ENCODE data around the gene MGLL. TPM values are rescaled to one million over a fixed set of nuclear protein-coding genes. Genes with fewer than 3 reads are reported as not detected.

MGLL gene
- total and polyA plus RNA-seq, 2 donors (not counting 1 experiment from before 2014, with no cell fraction given): 1.7 to 6.9 TPM

DNA sequence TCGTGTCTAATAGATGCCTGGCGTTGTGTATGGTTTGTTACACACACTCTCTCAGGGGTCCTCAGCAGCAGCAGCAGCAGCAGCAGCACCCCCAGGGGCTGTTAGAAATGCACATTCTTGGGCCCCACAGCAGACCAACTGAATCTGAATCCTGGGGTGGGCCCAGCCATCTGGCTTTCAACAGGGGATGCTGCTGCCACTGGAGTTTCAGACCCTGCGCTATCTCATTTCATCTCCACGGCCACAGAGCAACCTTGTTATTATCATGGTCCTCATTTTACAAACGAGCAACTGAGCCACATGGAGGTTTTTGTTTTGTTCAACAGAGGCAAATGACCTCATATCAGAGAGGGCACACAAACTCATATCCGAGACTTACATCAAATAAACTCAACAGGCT is 47.7 kb downstream of the MGLL start:
- TF ChIP-seq, protein P1, sequence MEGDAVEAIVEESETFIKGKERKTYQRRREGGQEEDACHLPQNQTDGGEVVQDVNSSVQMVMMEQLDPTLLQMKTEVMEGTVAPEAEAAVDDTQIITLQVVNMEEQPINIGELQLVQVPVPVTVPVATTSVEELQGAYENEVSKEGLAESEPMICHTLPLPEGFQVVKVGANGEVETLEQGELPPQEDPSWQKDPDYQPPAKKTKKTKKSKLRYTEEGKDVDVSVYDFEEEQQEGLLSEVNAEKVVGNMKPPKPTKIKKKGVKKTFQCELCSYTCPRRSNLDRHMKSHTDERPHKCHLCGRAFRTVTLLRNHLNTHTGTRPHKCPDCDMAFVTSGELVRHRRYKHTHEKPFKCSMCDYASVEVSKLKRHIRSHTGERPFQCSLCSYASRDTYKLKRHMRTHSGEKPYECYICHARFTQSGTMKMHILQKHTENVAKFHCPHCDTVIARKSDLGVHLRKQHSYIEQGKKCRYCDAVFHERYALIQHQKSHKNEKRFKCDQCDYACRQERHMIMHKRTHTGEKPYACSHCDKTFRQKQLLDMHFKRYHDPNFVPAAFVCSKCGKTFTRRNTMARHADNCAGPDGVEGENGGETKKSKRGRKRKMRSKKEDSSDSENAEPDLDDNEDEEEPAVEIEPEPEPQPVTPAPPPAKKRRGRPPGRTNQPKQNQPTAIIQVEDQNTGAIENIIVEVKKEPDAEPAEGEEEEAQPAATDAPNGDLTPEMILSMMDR (IDR thresholded peaks at IDR 0.05): no peak
- no peak for TF ChIP-seq EZH2 (IDR thresholded peaks at IDR 0.05; ENCODE audit: borderline replicate concordance, insufficient read depth, low read depth, low read length, poor library complexity, severe bottlenecking)
- Histone ChIP-seq H3K36me3 (replicated peaks in 1 of 2; ENCODE audit: control extremely low read depth in 1 of 2, control insufficient read depth in 1 of 2, extremely low read depth in 1 of 2, insufficient read depth in 2 of 2, low read length in 1 of 2) (no peaks in the 10 kb centered on the region), H3K79me2 (ENCODE audit: control insufficient read depth, insufficient read depth, low read length) (no peaks in the 10 kb centered on the region), H3K27ac (ENCODE audit: low read length in 2 of 2) (no peak overlapping the region), H3K27me3 (replicated peaks in 1 of 4; ENCODE audit: control extremely low read depth in 1 of 4, control insufficient read depth in 3 of 4, insufficient read depth in 4 of 4, low read length in 3 of 4) (no peaks in the 10 kb centered on the region), H4K20me1 (ENCODE audit: control insufficient read depth, insufficient read depth, low read length, poor library complexity, severe bottlenecking) (no peaks in the 10 kb centered on the region), H3K4me3 (ENCODE audit: control extremely low read depth in 1 of 5, extremely low read depth in 1 of 5, insufficient read depth in 1 of 5, low read depth in 2 of 5, low read length in 4 of 5) (no peak overlapping the region), H3K4me2 (replicated peaks; ENCODE audit: low read depth, low read length, poor library complexity, severe bottlenecking) (peak overlapping the region; percentile 36), H3K9me3 (ENCODE audit: control extremely low read depth in 1 of 3, control insufficient read depth in 2 of 3, insufficient read depth in 1 of 3, low read length in 2 of 3) (peaks cover 0 to 14% (median 7%) of the 10 kb centered on the region in 3 donors), H3K9ac (ENCODE audit: low read length) (no peak overlapping the region), H2AFZ (ENCODE audit: insufficient read depth, low read depth, low read length, poor library complexity, severe bottlenecking) (no peak overlapping the region), H3K4me1 (ENCODE audit: control insufficient read depth in 2 of 2, insufficient read depth in 2 of 2, low read length in 2 of 2) (peaks cover 13 to 17% of the 10 kb centered on the region in 2 donors)
- no peak for ATAC-seq (ENCODE audit: low read depth)
- ChIA-PET CTCF (no interaction called here), POLR2A (no interaction called here)
- H3K4me1 Mint-ChIP-seq: peaks cover 25% of the 10 kb centered on the region
- no peak overlapping the region for H3K4me3 Mint-ChIP-seq
- H3K27ac Mint-ChIP-seq: no peak overlapping the region
- 95% methylated on average over 3 of the region's 6 CpGs for WGBS (ENCODE audit: insufficient coverage)
- intact Hi-C loops (cut with micrococcal nuclease): no loop called here
- peaks cover 2% of the 10 kb centered on the region for H3K9me3 Mint-ChIP-seq (ENCODE audit: insufficient read depth)
- no peaks in the 10 kb centered on the region for H3K27me3 Mint-ChIP-seq
- no peak for DNase-seq

DNA sequence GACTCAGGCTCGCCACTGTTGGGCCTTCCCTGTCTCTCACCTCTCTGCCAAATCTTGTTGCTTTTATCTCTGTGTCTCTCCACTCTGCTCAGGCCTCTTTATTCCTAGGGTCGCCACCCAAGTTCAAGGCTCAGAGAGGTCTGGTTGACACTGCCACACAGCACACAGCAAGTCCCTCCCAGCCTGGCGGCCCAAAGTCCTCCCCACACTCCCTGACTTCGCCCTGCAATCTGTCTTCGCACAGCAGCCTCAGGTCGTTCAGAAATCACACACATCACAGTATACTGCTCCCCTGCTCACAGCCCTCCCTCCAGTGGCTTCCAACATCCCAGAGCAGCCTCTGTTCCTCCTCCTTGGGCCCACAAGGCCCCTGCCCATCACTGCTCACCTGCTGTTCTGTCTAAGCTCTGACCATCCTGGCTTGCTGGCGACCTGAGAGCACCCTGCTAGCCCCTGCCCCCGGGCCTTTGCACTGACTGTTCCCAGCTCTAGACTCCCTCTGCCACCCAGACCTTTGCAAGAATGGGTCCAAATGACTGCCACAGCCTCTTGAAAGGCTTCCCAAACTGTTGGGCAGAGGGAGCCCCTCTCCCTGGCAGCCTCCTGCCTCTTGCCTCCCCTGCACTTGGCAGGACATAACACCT is 48.4 kb downstream of the MGLL start:
- Mint-ChIP-seq H3K27me3 (no peaks in the 10 kb centered on the region), H3K4me3 (no peak overlapping the region), H3K4me1 (peaks cover 25% of the 10 kb centered on the region), H3K9me3 (ENCODE audit: insufficient read depth) (peaks cover 2% of the 10 kb centered on the region), H3K27ac (peak overlapping the region; percentile 50)
- Histone ChIP-seq H3K36me3 (replicated peaks in 1 of 2; ENCODE audit: control extremely low read depth in 1 of 2, control insufficient read depth in 1 of 2, extremely low read depth in 1 of 2, insufficient read depth in 2 of 2, low read length in 1 of 2) (no peaks in the 10 kb centered on the region), H2AFZ (ENCODE audit: insufficient read depth, low read depth, low read length, poor library complexity, severe bottlenecking) (no peak overlapping the region), H3K4me3 (ENCODE audit: control extremely low read depth in 1 of 5, extremely low read depth in 1 of 5, insufficient read depth in 1 of 5, low read depth in 2 of 5, low read length in 4 of 5) (no peak overlapping the region), H3K4me2 (replicated peaks; ENCODE audit: low read depth, low read length, poor library complexity, severe bottlenecking) (no peak overlapping the region), H3K27me3 (replicated peaks in 1 of 4; ENCODE audit: control extremely low read depth in 1 of 4, control insufficient read depth in 3 of 4, insufficient read depth in 4 of 4, low read length in 3 of 4) (no peaks in the 10 kb centered on the region), H4K20me1 (ENCODE audit: control insufficient read depth, insufficient read depth, low read length, poor library complexity, severe bottlenecking) (no peaks in the 10 kb centered on the region), H3K9me3 (ENCODE audit: control extremely low read depth in 1 of 3, control insufficient read depth in 2 of 3, insufficient read depth in 1 of 3, low read length in 2 of 3) (peaks cover 0 to 16% (median 7%) of the 10 kb centered on the region in 3 donors), H3K4me1 (ENCODE audit: control insufficient read depth in 2 of 2, insufficient read depth in 2 of 2, low read length in 2 of 2) (peaks cover 13 to 17% of the 10 kb centered on the region in 2 donors), H3K9ac (ENCODE audit: low read length) (no peak overlapping the region), H3K79me2 (ENCODE audit: control insufficient read depth, insufficient read depth, low read length) (no peaks in the 10 kb centered on the region), H3K27ac (ENCODE audit: low read length in 2 of 2) (no peak overlapping the region)
- intact Hi-C loops (cut with micrococcal nuclease): no loop called here
- DNase-seq (no peak), ATAC-seq (ENCODE audit: low read depth) (no peak)
- POLR2A ChIA-PET: no interaction called here
- WGBS (ENCODE audit: insufficient coverage): 94% methylated on average over 8 of the region's 8 CpGs
- no peak for TF ChIP-seq EZH2 (IDR thresholded peaks at IDR 0.05; ENCODE audit: borderline replicate concordance, insufficient read depth, low read depth, low read length, poor library complexity, severe bottlenecking)
- TF ChIP-seq, protein P1 (IDR thresholded peaks at IDR 0.05): no peak
- CTCF ChIA-PET: no interaction called here
